DMS114 treated with DMSO at 0.1 percent for 48 hours (cell line): Measurements from ENCODE around the gene PIGA.
"Not testable (repeated sequence)": the region's sequence is repeated elsewhere in the genome, so short reads cannot be mapped to it uniquely, and the experiment has no call there.

Experiments
- DNase-seq: peaks from one replicate; lab custom pipeline; 2025; ENCODE audit not compliant: unreplicated experiment; lab: John Stamatoyannopoulos, UW

PIGA gene

DNA sequence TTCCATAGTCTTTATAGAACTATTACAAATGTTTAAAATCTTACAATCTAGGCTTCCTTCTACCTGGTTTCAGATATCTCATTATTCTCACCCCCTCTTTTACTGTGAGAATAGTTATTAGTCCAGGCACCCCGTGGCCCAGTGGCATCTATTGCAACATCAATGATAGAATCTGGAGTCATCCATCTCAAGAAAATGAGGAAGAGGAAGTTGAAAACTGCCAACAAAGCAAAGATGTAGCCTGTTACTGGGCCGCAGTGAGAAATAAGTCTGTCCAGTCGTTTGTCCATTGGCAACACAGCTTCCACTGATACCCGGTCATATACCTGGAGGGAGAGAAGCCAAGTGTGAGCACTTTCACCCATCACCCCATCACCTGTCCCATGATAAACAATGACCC is 13.9 kb downstream of the PIGA start:
- no peak for DNase-seq

GRCh38 chrX:15320297-15320696 is 15.0 kb downstream of the PIGA start:
- DNase-seq: no peak

DNA sequence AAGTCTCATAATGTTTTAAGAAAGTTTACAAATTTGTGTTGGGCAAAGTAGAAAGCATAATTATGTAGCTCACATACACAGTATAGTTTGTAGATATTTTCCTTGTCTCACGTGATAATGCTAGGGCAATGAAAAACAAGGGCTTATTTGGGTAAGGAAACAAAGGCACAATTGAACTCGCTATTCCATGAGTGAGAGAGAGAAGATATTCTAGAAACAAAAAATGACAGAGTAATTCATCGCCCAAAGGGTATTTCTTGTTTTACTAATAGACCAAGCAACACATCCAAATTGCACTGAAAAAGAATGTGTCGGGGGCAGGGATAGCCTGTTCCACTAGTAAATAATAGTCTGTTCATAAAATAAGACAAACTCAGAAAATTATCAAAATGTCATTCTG is 16.2 kb downstream of the PIGA start:
- DNase-seq: no peak

DNA sequence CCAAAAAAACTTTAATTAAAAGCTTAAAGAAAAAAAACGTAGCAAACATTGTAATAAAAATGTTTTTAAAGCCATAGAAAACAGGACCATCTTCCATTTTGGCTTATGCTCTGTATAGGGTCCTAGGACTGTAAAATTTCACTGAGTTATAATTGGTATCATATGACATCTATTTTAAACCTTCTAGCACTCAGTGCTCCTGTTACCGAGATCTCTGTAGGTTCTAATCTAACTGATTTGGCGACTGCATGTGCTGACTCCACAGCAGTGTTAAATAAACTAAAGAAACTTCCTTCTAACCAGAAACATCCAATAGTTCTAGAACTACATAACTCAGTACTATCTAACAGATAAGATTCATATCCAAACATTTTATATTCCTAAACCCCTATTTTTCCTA is 19.8 kb downstream of the PIGA start, which contains the start of gene ASB11:
Gene ASB11 (minus strand): TSS at position 132 of the 400 bp plus-strand sequence. CDS start 35 bp downstream, at position 97.
- DNase-seq: no peak

DNA sequence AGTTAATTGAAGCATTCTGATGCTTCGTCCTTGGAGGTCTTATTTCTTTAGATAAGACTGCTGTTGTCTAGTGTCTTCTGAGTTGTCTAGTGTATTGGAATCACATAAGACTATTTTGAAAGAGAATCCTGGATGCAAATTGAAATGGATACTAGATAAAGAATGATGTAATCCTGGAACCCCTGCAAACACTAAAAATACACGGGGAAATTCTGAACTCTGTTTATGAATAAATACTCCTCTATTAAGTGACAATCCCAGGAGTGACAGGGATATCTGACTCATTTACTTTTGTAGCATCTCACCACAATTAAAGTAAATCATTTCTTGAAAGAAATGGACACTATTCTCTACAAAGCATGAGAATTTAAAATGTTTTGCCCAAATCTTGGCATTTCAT is 20.9 kb downstream of the PIGA start:
- no peak for DNase-seq

DNA sequence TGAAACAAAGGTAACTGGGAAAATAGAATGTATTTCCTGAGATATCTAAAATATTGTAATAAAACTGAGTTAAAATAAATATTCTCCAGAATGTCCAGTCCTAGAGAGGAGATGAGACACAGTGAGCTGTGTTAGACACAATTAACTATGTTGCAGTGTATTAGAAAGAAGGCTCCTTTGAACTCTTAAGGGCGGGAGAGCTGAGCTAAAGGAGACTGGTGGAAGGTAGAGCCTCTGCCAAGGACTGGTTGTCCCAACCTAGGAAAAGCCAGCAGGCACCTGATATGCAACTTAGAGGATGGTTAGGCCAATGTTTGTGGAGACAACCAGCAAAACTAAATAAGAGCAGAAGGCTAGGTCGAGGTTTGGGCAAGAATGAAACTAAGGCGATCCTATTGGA is 24.2 kb downstream of the PIGA start:
- no peak for DNase-seq

DNA sequence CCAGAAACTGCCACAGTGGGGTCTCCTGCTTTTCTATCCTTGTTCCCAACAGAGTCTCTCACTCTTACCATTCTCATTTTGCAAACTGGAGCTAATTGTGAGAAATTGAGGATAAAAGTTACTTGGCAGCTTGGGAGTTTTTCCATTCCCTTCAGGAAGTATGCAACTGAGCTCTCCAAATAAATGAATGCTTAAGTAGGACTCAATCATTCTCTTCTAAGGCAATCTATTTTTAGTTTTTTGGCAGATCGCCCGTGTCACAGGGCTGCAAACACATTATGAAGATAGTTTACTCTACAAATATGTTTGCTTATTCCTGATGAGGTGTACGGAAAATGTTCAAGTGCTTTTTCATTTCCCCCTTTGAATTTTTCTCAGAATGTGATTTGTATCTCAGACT is 25.2 kb downstream of the PIGA start:
- no peak for DNase-seq

GRCh38 chrX:15305899-15306298 is 29.4 kb downstream of the PIGA start:
- DNase-seq: not testable (repeated sequence)

GRCh38 chrX:15301924-15302323 is 33.4 kb downstream of the PIGA start:
- no peak for DNase-seq

DNA sequence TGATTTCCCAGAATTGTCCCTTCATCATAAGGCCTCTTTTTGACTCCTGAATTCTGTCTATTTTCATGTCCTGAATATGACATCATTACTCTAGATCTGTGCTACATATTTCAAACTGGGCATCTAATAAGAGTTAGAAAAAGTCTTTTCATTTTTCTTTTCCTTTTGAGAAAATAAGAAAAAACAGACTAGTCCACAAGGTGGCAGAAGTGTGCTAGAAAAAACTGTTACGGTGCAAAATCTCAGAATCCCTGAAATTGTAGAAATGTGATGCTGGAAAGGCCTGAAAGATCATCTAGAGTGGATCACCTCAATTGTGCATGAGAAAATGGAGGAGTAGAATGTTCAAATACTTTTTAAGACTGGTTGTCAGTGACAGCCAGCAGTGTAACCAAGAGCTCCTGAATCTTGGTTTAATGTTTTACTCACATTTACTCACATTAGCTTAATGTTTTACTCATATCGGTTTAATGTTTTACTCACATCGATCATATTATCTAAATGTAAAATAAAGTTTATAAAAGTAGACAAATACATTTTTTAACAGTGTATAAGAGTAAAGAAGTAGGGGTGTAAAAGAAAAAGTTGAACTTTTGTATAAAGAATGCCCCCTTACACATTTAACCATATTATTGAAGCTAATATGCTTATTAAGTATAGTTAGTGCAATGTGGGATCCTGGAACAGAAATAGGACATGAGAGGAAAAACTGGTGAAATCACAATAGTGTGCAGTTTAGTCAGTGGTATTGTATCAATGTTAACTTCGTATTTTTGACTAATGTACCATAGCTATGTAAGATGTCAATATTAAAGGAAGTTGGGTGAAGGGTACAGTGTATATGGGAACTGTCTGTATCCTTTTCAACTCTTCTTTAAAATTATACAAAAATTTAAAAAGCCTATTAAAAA is 35.1 kb downstream of the PIGA start:
- DNase-seq: peak; percentile 2

GRCh38 chrX:15298780-15299179 is 36.5 kb downstream of the PIGA start:
- DNase-seq: no peak

- no peak for DNase-seq
These were observed 37.1 kb downstream of the PIGA start for GRCh38 chrX:15298201-15298600.

GRCh38 chrX:15293451-15293850 is 41.9 kb downstream of the PIGA start:
- DNase-seq: no peak

GRCh38 chrX:15292861-15293260 is 42.5 kb downstream of the PIGA start:
- DNase-seq: no peak

DNA sequence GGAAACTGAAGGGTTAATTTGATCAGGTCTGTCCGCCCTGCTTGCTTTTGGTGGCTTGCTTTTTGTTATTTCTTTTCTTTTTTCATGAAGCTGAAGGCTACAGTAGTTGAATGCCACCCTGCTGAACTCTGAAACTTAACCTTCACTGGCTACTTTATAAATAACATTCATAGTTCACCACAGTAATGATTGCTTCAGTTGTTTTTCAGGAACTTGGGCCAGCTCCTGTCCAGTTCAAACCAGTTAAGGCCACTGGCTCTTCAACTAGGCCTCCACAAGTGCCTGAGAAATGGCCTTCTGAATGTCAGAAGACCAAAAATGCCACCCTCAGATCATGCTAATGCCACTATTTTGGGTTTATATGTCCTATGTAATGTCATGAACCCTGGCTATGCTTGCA is 57.7 kb downstream of the PIGA start:
- no peak for DNase-seq

DNA sequence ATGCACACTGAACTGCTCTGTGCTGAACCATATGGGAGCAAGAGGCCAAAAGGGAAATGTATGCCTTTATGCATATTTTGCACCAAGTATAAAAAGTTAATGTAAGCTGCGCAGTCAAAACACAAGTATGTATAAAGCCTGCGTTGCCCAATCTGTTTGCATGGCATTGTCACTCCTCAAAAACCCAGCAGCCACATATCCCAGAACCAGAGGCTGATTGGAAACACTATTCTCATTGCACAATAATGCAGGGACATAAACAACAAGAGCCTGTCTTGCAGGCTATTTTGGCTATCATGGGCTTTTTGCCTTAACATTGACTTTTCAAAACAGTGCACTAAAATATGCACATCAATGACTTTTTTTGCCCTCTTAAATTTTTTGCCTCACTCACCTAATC is 60.4 kb downstream of the PIGA start:
- no peak for DNase-seq

DNA sequence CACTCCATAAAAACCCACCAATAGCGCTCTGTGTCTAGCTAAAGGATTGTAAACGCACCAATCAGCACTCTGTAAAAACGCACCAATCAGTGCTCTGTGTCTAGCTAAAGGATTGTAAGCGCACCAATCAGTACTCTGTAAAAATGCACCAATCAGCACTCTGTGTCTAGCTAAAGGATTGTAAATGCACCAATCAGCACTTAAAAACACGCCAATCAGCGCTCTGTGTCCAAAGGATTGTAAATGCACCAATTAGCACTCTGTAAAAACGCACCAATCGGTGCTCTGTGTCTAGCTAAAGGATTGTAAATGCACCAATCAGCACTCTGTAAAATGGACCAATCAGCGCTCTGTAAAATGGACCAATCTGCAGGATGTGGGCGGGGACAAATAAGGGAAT is 62.0 kb downstream of the PIGA start:
- not testable (repeated sequence) for DNase-seq

DNA sequence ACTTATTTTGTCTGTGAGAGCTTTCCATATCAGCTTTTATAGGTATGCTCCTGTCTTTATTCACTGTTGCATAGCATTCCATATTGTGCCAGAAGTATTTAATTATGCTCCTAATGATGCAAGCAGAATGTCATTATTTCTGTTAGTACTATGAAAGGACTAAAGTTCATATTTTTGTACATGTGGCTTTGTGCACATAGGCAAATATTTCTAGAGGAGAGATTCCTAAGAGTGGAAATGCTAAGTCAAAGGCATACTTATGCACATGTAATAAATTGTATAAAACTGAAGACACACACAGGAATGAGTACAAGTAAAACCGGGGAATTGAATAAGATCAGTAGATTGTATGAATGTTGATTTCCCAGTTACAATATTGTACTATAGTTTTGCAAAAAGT is 63.6 kb downstream of the PIGA start:
- no peak for DNase-seq

GRCh38 chrX:15269618-15270521 is 65.5 kb downstream of the PIGA start, which contains the start of gene ASB9:
Gene ASB9 (minus strand): TSS chrX:15270083. CDS start chrX:15269874, 209 bp downstream.
- DNase-seq: no peak
